H9 (cell line): ENCODE results near the gene AK8. TPM values are rescaled to one million over a fixed set of nuclear protein-coding genes. Genes with fewer than 3 reads are reported as not detected.

Experiments used
- DNase-seq: peaks from one replicate; pipeline ENCODE4 v3.0.0-alpha.2; 2017
- H2AFZ ChIP-seq: one replicate; pipeline ENCODE4 v1.6.1; 2013; ENCODE audit warnings: mild to moderate bottlenecking, low read length, control low read depth, moderate library complexity
- H2AK5ac ChIP-seq: 2 replicates; pipeline ENCODE4 v1.6.1; 2013; ENCODE audit warnings: low read length, control low read depth, mixed read lengths; ENCODE audit not compliant: insufficient read length
- H2BK120ac ChIP-seq: one replicate; pipeline ENCODE4 v1.6.1; 2013; ENCODE audit warnings: low read depth, mild to moderate bottlenecking, low read length, control low read depth, inconsistent platforms; ENCODE audit not compliant: poor library complexity, severe bottlenecking
- H2BK12ac ChIP-seq: 2 replicates; pipeline ENCODE4 v1.6.1; 2013; ENCODE audit warnings: low read length, control low read depth, mixed read lengths, low read depth; ENCODE audit not compliant: insufficient read length
- H2BK15ac ChIP-seq: 2 replicates; pipeline ENCODE4 v1.6.1; 2013; ENCODE audit warnings: low read depth, low read length, control low read depth
- H2BK20ac ChIP-seq: one replicate; pipeline ENCODE4 v1.6.1; 2013; ENCODE audit warnings: low read depth, mild to moderate bottlenecking, low read length, control low read depth, inconsistent platforms; ENCODE audit not compliant: poor library complexity, severe bottlenecking
- H2BK5ac ChIP-seq: 2 replicates; pipeline ENCODE4 v1.6.1; 2013; ENCODE audit warnings: low read length, control low read depth, mixed read lengths; ENCODE audit not compliant: insufficient read length
- H3K14ac ChIP-seq: 2 replicates; pipeline ENCODE4 v1.6.1; 2013; ENCODE audit warnings: low read length, control low read depth; ENCODE audit not compliant: insufficient read depth
- H3K18ac ChIP-seq: 2 replicates; pipeline ENCODE4 v1.6.1; 2013; ENCODE audit warnings: low read depth, mild to moderate bottlenecking, mixed read lengths, low read length, control low read depth; ENCODE audit not compliant: insufficient read length
- H3K23ac ChIP-seq: 2 replicates; pipeline ENCODE4 v1.6.1; 2013; ENCODE audit warnings: low read length, control low read depth, mixed read lengths, low read depth; ENCODE audit not compliant: insufficient read length
- H3K23me2 ChIP-seq: 2 replicates; pipeline ENCODE4 v1.6.1; 2013; ENCODE audit warnings: low read depth, mild to moderate bottlenecking, mixed read lengths, low read length, control low read depth; ENCODE audit not compliant: insufficient read length, poor library complexity, severe bottlenecking
- H3K27ac ChIP-seq: 2 replicates; pipeline ENCODE4 v1.5.1; 2013; ENCODE audit warnings: low read length, control low read depth, mixed read lengths, low read depth; ENCODE audit not compliant: insufficient read length
- H3K27me3 ChIP-seq: 2 replicates; pipeline ENCODE4 v1.6.1; 2013; ENCODE audit warnings: low read length, control low read depth, inconsistent platforms; ENCODE audit not compliant: insufficient read depth
- H3K4ac ChIP-seq: 2 replicates; pipeline ENCODE4 v1.6.1; 2013; ENCODE audit warnings: low read depth, mild to moderate bottlenecking, control low read depth, inconsistent platforms, low read length, moderate library complexity
- H3K4me1 ChIP-seq: 2 replicates; pipeline ENCODE4 v1.6.1; 2013; ENCODE audit warnings: low read length, control low read depth, inconsistent platforms; ENCODE audit not compliant: insufficient read depth
- H3K4me2 ChIP-seq: 2 replicates; pipeline ENCODE4 v1.6.1; 2013; ENCODE audit warnings: low read length, control low read depth, mixed read lengths; ENCODE audit not compliant: insufficient read length, insufficient read depth
- H3K56ac ChIP-seq: 2 replicates; pipeline ENCODE4 v1.6.1; 2013; ENCODE audit warnings: low read depth, mild to moderate bottlenecking, mixed read lengths, low read length, control low read depth; ENCODE audit not compliant: insufficient read length
- H3K79me1 ChIP-seq: 2 replicates; pipeline ENCODE4 v1.6.1; 2013; ENCODE audit warnings: low read depth, mild to moderate bottlenecking, moderate library complexity, low read length, control low read depth, inconsistent platforms; ENCODE audit not compliant: insufficient read depth, poor library complexity, severe bottlenecking
- H3K79me2 ChIP-seq: 2 replicates; pipeline ENCODE4 v1.6.1; 2013; ENCODE audit warnings: low read length, control low read depth, inconsistent platforms; ENCODE audit not compliant: insufficient read depth
- H3K9ac ChIP-seq: 2 replicates; pipeline ENCODE4 v1.6.1; 2013; ENCODE audit warnings: low read length, control low read depth, mixed read lengths; ENCODE audit not compliant: insufficient read length; ENCODE audit errors: extremely low read depth
- H3K9me3 ChIP-seq: one replicate; pipeline ENCODE4 v1.6.1; 2013; ENCODE audit warnings: low read depth, low read length, inconsistent platforms; ENCODE audit not compliant: control insufficient read depth
- H3T11ph ChIP-seq: one replicate; pipeline ENCODE4 v1.6.1; 2013; ENCODE audit warnings: mild to moderate bottlenecking, low read length, control low read depth, inconsistent platforms
- H4K20me1 ChIP-seq: one replicate; pipeline ENCODE4 v1.6.1; 2013; ENCODE audit not compliant: control insufficient read depth, insufficient read length, insufficient read depth
- H4K5ac ChIP-seq: 2 replicates; pipeline ENCODE4 v1.6.1; 2013; ENCODE audit warnings: low read depth, mild to moderate bottlenecking, mixed read lengths, low read length, control low read depth; ENCODE audit not compliant: insufficient read length
- H4K8ac ChIP-seq: replicated peaks from 2 replicates; pipeline ENCODE4 v1.6.1; 2013; ENCODE audit warnings: low read length, control low read depth, mixed read lengths, low read depth; ENCODE audit not compliant: insufficient read length
- H4K91ac ChIP-seq: 2 replicates; pipeline ENCODE4 v1.6.1; 2013; ENCODE audit warnings: low read depth, mild to moderate bottlenecking, moderate library complexity, mixed read lengths, low read length, control low read depth; ENCODE audit not compliant: insufficient read length
- H3K27ac Mint-ChIP-seq, 3 experiments: 2 replicates in 2 of 3; 3 replicates in 1 of 3; pipeline ENCODE4 v1.8.0; 2020 to 2021; ENCODE audit warnings: mixed read lengths in 3 of 3, mild to moderate bottlenecking in 1 of 3, moderate library complexity in 1 of 3
- H3K27me3 Mint-ChIP-seq: 2 replicates; pipeline ENCODE4 v1.8.0; 2021; ENCODE audit warnings: low read depth, mild to moderate bottlenecking, moderate library complexity, mixed read lengths
- H3K36me3 Mint-ChIP-seq, 3 experiments: 2 replicates in 2 of 3; 3 replicates in 1 of 3; pipeline ENCODE4 v1.8.0; 2020 to 2021; ENCODE audit warnings: low read depth in 3 of 3, mixed read lengths in 3 of 3; ENCODE audit not compliant: insufficient read depth in 1 of 3
- H3K4me1 Mint-ChIP-seq, 2 experiments: 2 replicates each; pipeline ENCODE4 v1.8.0; 2020; ENCODE audit warnings: mixed read lengths in 2 of 2
- H3K4me3 Mint-ChIP-seq, 2 experiments: 2 replicates in 1 of 2; 3 replicates in 1 of 2; pipeline ENCODE4 v1.8.0; 2020 to 2021; ENCODE audit warnings: mild to moderate bottlenecking in 2 of 2, mixed read lengths in 2 of 2, moderate library complexity in 1 of 2
- H3K9me3 Mint-ChIP-seq, 2 experiments: 2 replicates in 1 of 2; 3 replicates in 1 of 2; pipeline ENCODE4 v1.8.0; 2020; ENCODE audit warnings: mild to moderate bottlenecking in 2 of 2, mixed read lengths in 2 of 2, moderate library complexity in 1 of 2
- WGBS: extraction: QIAGEN DNeasy Blood & Tissue Kit; methylation state at CpG from one replicate; pipeline ENCODE4 v1.1.7; 2013; ENCODE audit warnings: missing lambda C conversion rate, low lambda C conversion rate, mixed read lengths; ENCODE audit not compliant: insufficient read length; ENCODE audit errors: extremely low coverage; 5-methylcytosine and 5-hydroxymethylcytosine counted together
- total RNA-seq: library from RNA; stranded (reverse); gene quantifications from 2 replicates; pipeline ENCODE4 v1.2.1, GENCODE V29; 2021
- TF ChIP-seq, protein P1 (sequence below): fragments of 200-600 bp; sonication (generic); conservative IDR thresholded peaks from 3 replicates; pipeline ENCODE4 v1.8.0; 2021; ENCODE audit warnings: antibody characterized with exemption, mild to moderate bottlenecking

The AK8 gene
- total RNA-seq, 1 experiment from 2014 or later = 0.44 TPM

GRCh38 chr9:132742821-132743311 is 135.2 kb downstream of the AK8 start:
- Mint-ChIP-seq H3K36me3 (no peaks in the 10 kb centered on the region), H3K9me3 (no peaks in the 10 kb centered on the region; a peak in 2 of 5 replicates), H3K27ac (no peak overlapping the region), H3K4me3 (0 out of 5 replicates have a peak overlapping the region, but pooled peaks of 1 of the 2 experiments have one; percentile 1), H3K4me1 (peaks cover 38 to 39% of the 10 kb centered on the region in 2 experiments), H3K27me3 (peaks cover 80% of the 10 kb centered on the region)
- H2BK12ac ChIP-seq = no peak overlapping the region
- H4K91ac ChIP-seq = no peak overlapping the region
- no peak overlapping the region for H2BK120ac ChIP-seq
- H3K27ac ChIP-seq = no peak overlapping the region
- H2AK5ac ChIP-seq = no peak overlapping the region
- H3K9ac ChIP-seq = no peak overlapping the region
- no peaks in the 10 kb centered on the region for H3K79me2 ChIP-seq
- H3K14ac ChIP-seq = no peak overlapping the region
- H3K27me3 ChIP-seq = peaks cover 11% of the 10 kb centered on the region; the same call in 1 of the 2 replicates
- no peaks in the 10 kb centered on the region for H3K79me1 ChIP-seq
- H2BK5ac ChIP-seq = no peak overlapping the region
- TF ChIP-seq, protein P1, sequence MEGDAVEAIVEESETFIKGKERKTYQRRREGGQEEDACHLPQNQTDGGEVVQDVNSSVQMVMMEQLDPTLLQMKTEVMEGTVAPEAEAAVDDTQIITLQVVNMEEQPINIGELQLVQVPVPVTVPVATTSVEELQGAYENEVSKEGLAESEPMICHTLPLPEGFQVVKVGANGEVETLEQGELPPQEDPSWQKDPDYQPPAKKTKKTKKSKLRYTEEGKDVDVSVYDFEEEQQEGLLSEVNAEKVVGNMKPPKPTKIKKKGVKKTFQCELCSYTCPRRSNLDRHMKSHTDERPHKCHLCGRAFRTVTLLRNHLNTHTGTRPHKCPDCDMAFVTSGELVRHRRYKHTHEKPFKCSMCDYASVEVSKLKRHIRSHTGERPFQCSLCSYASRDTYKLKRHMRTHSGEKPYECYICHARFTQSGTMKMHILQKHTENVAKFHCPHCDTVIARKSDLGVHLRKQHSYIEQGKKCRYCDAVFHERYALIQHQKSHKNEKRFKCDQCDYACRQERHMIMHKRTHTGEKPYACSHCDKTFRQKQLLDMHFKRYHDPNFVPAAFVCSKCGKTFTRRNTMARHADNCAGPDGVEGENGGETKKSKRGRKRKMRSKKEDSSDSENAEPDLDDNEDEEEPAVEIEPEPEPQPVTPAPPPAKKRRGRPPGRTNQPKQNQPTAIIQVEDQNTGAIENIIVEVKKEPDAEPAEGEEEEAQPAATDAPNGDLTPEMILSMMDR = no peak
- peaks cover 2% of the 10 kb centered on the region for H4K20me1 ChIP-seq
- no peak overlapping the region for H2BK20ac ChIP-seq
- H3K4me1 ChIP-seq = peaks cover 10% of the 10 kb centered on the region
- H3K23ac ChIP-seq = no peak overlapping the region
- H2BK15ac ChIP-seq = no peak overlapping the region; the same call in 1 of the 2 replicates
- H4K5ac ChIP-seq = no peak overlapping the region
- H3K18ac ChIP-seq = peak overlapping the region; percentile 25
- H3K4me2 ChIP-seq = no peak overlapping the region
- H3K4ac ChIP-seq = no peak overlapping the region
- H3K23me2 ChIP-seq = peaks cover 4% of the 10 kb centered on the region
- H3K9me3 ChIP-seq = no peaks in the 10 kb centered on the region
- no peak overlapping the region for H3K56ac ChIP-seq
- peak; percentile 49 for DNase-seq
- no CpG with 5 or more reads among the region's 17 CpGs for WGBS
- H2AFZ ChIP-seq = no peak overlapping the region
- no peak overlapping the region for H4K8ac ChIP-seq
- no peak overlapping the region for H3T11ph ChIP-seq
